Left ventricle myocardium inferior (tissue), 1 donor: ENCODE measurements around the gene CSKMT. TPM values are rescaled to one million over a fixed set of nuclear protein-coding genes. Genes with fewer than 3 reads are reported as not detected.
"Not testable (repeated sequence)": the region's sequence is repeated elsewhere in the genome, so short reads cannot be mapped to it uniquely, and the experiment has no call there.

Source experiments
- DNase-seq: peaks from one replicate; pipeline ENCODE4 v3.0.0-alpha.2; 2020
- H3K27ac ChIP-seq: fragments of 200-600 bp; replicated peaks from 2 replicates; pipeline ENCODE4 v1.8.0; 2021
- H3K27me3 ChIP-seq: fragments of 200-600 bp; 2 replicates; pipeline ENCODE4 v1.8.0; 2021; ENCODE audit warnings: low read depth
- H3K36me3 ChIP-seq: fragments of 200-600 bp; 2 replicates; pipeline ENCODE4 v1.8.0; 2021
- H3K4me1 ChIP-seq: fragments of 200-600 bp; 2 replicates; pipeline ENCODE4 v1.8.0; 2021
- H3K4me3 ChIP-seq: fragments of 200-600 bp; 2 replicates; pipeline ENCODE4 v1.8.0; 2021; ENCODE audit warnings: mild to moderate bottlenecking, moderate library complexity
- H3K9me3 ChIP-seq: fragments of 200-600 bp; replicated peaks from 2 replicates; pipeline ENCODE4 v1.8.0; 2021
- CTCF ChIP-seq: fragments of 200-600 bp; IDR thresholded peaks from 2 replicates; pipeline ENCODE4 v1.8.0; 2021; ENCODE audit warnings: antibody characterized with exemption, mild to moderate bottlenecking, borderline replicate concordance
- intact Hi-C: fragments of 100-400 bp; cut with micrococcal nuclease; formaldehyde crosslinking; loops from one replicate; pipeline ENCODE4 v1.11.0; 2022
- long read RNA-seq: library from polyadenylated mRNA; unstranded; transcript quantifications from one replicate; pipeline ENCODE4 v2.0.0, GENCODE V29; 2021
- total RNA-seq: library from RNA; stranded (reverse); fragmentation: NEBNext Ultra II Directional; extraction: Animal tissue kit (Norgen Biotek cat#: 25700); gene quantifications from one replicate; pipeline ENCODE4 v1.2.1, GENCODE V29; 2021
- donor health status: DM: no; HTN: yes; CAD: no; lungs with severe emphysema.

The CSKMT gene
- 5.0 TPM for total RNA-seq
- long read RNA-seq, transcript CSKMT-202 (2 exons, 2,870 nt) = major isoform, 9 of 11 reads
- long read RNA-seq, partial matches to known transcripts = 0 of 11 reads
- long read RNA-seq, other reads (novel, unspliced or antisense) = 1 of 11 reads

- TF ChIP-seq CTCF = no peak
- H3K36me3 ChIP-seq = peaks cover 21% of the 10 kb centered on the region
- peak; percentile 94 for DNase-seq
- peak within 1 kb of the TSS; percentile 93 for H3K4me3 ChIP-seq
- intact Hi-C loops = no loop called here
- H3K4me1 ChIP-seq = peaks cover 58% of the 10 kb centered on the region
- H3K9me3 ChIP-seq = no peaks in the 10 kb centered on the region
- H3K27me3 ChIP-seq = no peaks in the 10 kb centered on the region
- H3K27ac ChIP-seq = peak within 1 kb of the TSS; percentile 95
Observed at GRCh38 chr11:62665075-62665598, at the start of gene CSKMT, which contains the start of gene C11orf98. Gene CSKMT, plus strand, starts transcription at chr11:62665312. Its CDS starts 568 bp downstream, at chr11:62665880. Gene C11orf98, minus strand, starts transcription at chr11:62665210. Its CDS starts 41 bp downstream, at chr11:62665169.

DNA sequence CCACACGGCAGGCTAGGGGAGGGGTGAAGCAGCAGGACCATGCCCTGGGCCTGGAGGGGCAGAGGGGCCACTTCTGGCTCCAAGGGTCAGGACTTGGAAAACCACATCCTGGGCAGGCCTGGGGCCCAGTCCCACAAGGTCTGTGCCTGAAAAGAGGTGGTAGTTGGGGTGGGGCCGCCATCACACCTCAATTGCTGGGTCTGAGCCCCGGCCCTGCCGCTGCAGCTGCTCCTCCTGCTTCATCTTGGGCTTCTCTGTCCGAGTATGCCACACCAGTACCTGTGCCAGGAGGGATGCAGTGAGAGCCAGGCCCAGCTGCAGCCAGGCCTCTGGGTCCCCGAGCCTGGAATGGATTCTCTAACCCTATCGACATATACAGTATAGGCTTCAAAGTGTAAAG is 49.6 kb upstream of the CSKMT start:
- Histone ChIP-seq H3K27ac (no peak overlapping the region), H3K4me3 (no peak overlapping the region), H3K36me3 (peaks cover 25% of the 10 kb centered on the region), H3K4me1 (peaks cover 38% of the 10 kb centered on the region), H3K27me3 (no peaks in the 10 kb centered on the region), H3K9me3 (no peaks in the 10 kb centered on the region)
- no peak for DNase-seq
- TF ChIP-seq CTCF = no peak
- intact Hi-C loops = no loop called here

DNA sequence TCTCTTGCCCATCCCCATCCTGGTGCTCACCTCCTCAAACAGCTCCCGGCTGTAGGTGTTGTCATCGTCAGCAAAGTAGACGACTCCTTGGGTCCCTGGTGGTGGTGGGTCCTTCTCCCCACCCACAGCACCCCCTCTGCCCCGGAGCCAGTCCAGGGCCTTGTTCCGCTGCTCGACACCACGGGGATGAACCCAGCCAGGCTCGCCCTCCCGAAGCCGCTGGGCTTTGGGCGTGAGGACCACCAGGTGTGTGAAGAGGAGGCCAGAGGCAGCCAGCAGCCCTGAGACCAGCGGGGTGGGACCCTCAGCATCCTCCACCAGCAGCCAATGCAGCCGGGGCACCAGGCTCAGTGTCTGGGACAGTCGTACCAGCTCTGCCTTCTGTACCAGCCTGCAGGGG is 48.2 kb upstream of the CSKMT start:
- H3K27me3 ChIP-seq, H3K9me3 ChIP-seq, DNase-seq, intact Hi-C loops, H3K27ac ChIP-seq, H3K4me3 ChIP-seq: not testable (repeated sequence)
- H3K36me3 ChIP-seq = peaks cover 25% of the 10 kb centered on the region
- H3K4me1 ChIP-seq = peaks cover 37% of the 10 kb centered on the region

GRCh38 chr11:62621027-62621566 is 44.0 kb upstream of the CSKMT start:
- no peak for TF ChIP-seq CTCF
- H3K27ac ChIP-seq = peak overlapping the region; percentile 91
- no peaks in the 10 kb centered on the region for H3K9me3 ChIP-seq
- intact Hi-C loops = no loop called here
- no peaks in the 10 kb centered on the region for H3K27me3 ChIP-seq
- H3K36me3 ChIP-seq = peaks cover 28% of the 10 kb centered on the region
- peaks cover 29% of the 10 kb centered on the region for H3K4me1 ChIP-seq
- DNase-seq = no peak
- H3K4me3 ChIP-seq = peak overlapping the region; percentile 83

GRCh38 chr11:62621567-62622470 is 43.3 kb upstream of the CSKMT start, which contains the start of gene B3GAT3:
Gene B3GAT3, minus strand, starts transcription at chr11:62621986. Its CDS starts 39 bp downstream, at chr11:62621947.
- TF ChIP-seq CTCF = peak; percentile 25
- intact Hi-C loops = no loop called here
- Histone ChIP-seq H3K9me3 (no peaks in the 10 kb centered on the region), H3K27me3 (no peaks in the 10 kb centered on the region), H3K4me1 (peaks cover 29% of the 10 kb centered on the region), H3K4me3 (peak within 1 kb of the TSS; percentile 83), H3K36me3 (peaks cover 28% of the 10 kb centered on the region), H3K27ac (peak within 1 kb of the TSS; percentile 91)
- peak; percentile 98 for DNase-seq
